Loucy (cell line): ENCODE results near the gene RPL41.

Source experiments
- H2AFZ ChIP-seq: fragments of 200-600 bp; sonication (generic); 2 replicates; pipeline ENCODE4 v1.6.0; 2016; ENCODE audit warnings: antibody characterized with exemption, mild to moderate bottlenecking, low read length, moderate library complexity
- H3F3A ChIP-seq: fragments of 200-600 bp; 2 replicates; pipeline ENCODE4 v1.6.0; 2016; ENCODE audit warnings: antibody characterized with exemption, low read depth, mild to moderate bottlenecking
- H3K27me3 ChIP-seq: fragments of 200-600 bp; sonication (generic); 2 replicates; pipeline ENCODE4 v1.6.1; 2014; ENCODE audit warnings: low read length, mild to moderate bottlenecking; ENCODE audit not compliant: insufficient read depth, poor library complexity, severe bottlenecking
- H3K36me3 ChIP-seq: fragments of 200-600 bp; sonication (generic); 2 replicates; pipeline ENCODE4 v1.6.1; 2016; ENCODE audit warnings: low read length; ENCODE audit not compliant: insufficient read depth
- H3K4me1 ChIP-seq: fragments of 200-600 bp; sonication (generic); 2 replicates; pipeline ENCODE4 v1.5.1; 2014; ENCODE audit warnings: low read length, mild to moderate bottlenecking; ENCODE audit not compliant: insufficient read depth, poor library complexity, severe bottlenecking
- H3K4me2 ChIP-seq: fragments of 200-600 bp; sonication (generic); 2 replicates; pipeline ENCODE4 v1.6.0; 2014; ENCODE audit warnings: antibody characterized with exemption, low read length, low read depth, mild to moderate bottlenecking; ENCODE audit not compliant: poor library complexity, severe bottlenecking
- H3K4me3 ChIP-seq: fragments of 200-600 bp; sonication (generic); 2 replicates; pipeline ENCODE4 v1.5.1; 2014; ENCODE audit warnings: low read length, mild to moderate bottlenecking, mixed read lengths; ENCODE audit not compliant: poor library complexity, severe bottlenecking
- H3K79me2 ChIP-seq: fragments of 200-600 bp; sonication (generic); 2 replicates; pipeline ENCODE4 v1.6.1; 2014; ENCODE audit warnings: low read length; ENCODE audit not compliant: insufficient read depth
- H3K9ac ChIP-seq: fragments of 200-600 bp; sonication (generic); 2 replicates; pipeline ENCODE4 v1.6.0; 2014; ENCODE audit warnings: mild to moderate bottlenecking, low read depth, low read length, moderate library complexity; ENCODE audit not compliant: poor library complexity, severe bottlenecking
- H3K9me2 ChIP-seq: fragments of 200-600 bp; sonication (generic); replicated peaks from 2 replicates; pipeline ENCODE4 v1.6.1; 2016; ENCODE audit warnings: low read depth, low read length, mixed read lengths
- H3K9me3 ChIP-seq: fragments of 200-600 bp; sonication (generic); 2 replicates; pipeline ENCODE4 v1.6.1; 2014; ENCODE audit warnings: mild to moderate bottlenecking, antibody characterized with exemption, low read length, low read depth; ENCODE audit not compliant: insufficient read depth
- H4K20me1 ChIP-seq: fragments of 200-600 bp; sonication (generic); 2 replicates; pipeline ENCODE4 v1.6.0; 2014; ENCODE audit warnings: antibody characterized with exemption, low read length, mild to moderate bottlenecking; ENCODE audit not compliant: insufficient read depth, poor library complexity, severe bottlenecking
- EZH2phosphoT487 ChIP-seq: fragments of 200-600 bp; IDR thresholded peaks from 2 replicates; pipeline ENCODE4 v1.6.1; 2018; ENCODE audit warnings: antibody characterized with exemption, mild to moderate bottlenecking, moderate library complexity, borderline replicate concordance
- TF ChIP-seq, protein P1 (sequence below): fragments of 200-600 bp; sonication (generic); conservative IDR thresholded peaks from 2 replicates; pipeline ENCODE4 v1.5.1; 2014; ENCODE audit warnings: mild to moderate bottlenecking, antibody characterized with exemption, low read length

Gene RPL41

DNA sequence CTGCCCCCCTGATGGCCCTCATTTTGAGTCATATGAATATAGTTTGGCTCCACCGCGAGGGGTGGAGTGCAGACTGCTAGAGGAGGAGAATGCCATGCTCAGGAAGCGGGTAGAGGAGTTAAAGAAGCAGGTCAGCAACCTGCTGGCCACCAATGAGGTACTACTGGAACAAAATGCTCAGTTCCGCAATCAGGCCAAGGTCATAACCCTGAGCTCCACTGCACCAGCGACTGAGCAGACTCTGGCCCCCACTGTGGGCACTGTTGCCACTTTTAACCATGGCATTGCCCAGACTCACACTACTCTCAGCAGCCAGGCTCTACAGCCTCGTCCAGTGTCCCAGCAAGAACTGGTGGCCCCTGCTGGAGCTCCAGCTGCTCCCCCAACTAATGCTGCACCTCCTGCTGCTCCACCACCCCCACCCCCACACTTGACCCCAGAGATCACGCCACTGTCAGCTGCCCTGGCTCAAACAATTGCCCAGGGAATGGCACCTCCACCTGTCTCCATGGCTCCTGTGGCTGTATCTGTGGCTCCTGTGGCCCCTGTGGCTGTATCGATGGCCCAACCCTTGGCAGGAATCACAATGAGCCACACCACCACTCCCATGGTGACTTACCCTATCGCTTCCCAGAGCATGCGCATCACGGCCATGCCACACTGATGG lies 4.9 kb downstream of the RPL41 start:
- no peak overlapping the region for H3K9ac ChIP-seq
- H3K36me3 ChIP-seq: peaks cover 7% of the 10 kb centered on the region; the same call in 1 of the 2 replicates
- no peak overlapping the region for H2AFZ ChIP-seq
- TF ChIP-seq, protein P1, sequence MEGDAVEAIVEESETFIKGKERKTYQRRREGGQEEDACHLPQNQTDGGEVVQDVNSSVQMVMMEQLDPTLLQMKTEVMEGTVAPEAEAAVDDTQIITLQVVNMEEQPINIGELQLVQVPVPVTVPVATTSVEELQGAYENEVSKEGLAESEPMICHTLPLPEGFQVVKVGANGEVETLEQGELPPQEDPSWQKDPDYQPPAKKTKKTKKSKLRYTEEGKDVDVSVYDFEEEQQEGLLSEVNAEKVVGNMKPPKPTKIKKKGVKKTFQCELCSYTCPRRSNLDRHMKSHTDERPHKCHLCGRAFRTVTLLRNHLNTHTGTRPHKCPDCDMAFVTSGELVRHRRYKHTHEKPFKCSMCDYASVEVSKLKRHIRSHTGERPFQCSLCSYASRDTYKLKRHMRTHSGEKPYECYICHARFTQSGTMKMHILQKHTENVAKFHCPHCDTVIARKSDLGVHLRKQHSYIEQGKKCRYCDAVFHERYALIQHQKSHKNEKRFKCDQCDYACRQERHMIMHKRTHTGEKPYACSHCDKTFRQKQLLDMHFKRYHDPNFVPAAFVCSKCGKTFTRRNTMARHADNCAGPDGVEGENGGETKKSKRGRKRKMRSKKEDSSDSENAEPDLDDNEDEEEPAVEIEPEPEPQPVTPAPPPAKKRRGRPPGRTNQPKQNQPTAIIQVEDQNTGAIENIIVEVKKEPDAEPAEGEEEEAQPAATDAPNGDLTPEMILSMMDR: no peak
- TF ChIP-seq EZH2phosphoT487: no peak
- H3K27me3 ChIP-seq: peaks cover 7% of the 10 kb centered on the region
- H3K79me2 ChIP-seq: peaks cover 44% of the 10 kb centered on the region
- no peak overlapping the region for H3K4me3 ChIP-seq
- H3K9me2 ChIP-seq: no peaks in the 10 kb centered on the region
- H3K4me1 ChIP-seq: peaks cover 26% of the 10 kb centered on the region
- H3K9me3 ChIP-seq: no peaks in the 10 kb centered on the region
- H3F3A ChIP-seq: peaks cover 11% of the 10 kb centered on the region
- H3K4me2 ChIP-seq: no peak overlapping the region
- peaks cover 14% of the 10 kb centered on the region for H4K20me1 ChIP-seq

GRCh38 chr12:56122637-56123036 lies 6.2 kb downstream of the RPL41 start:
- peaks cover 38% of the 10 kb centered on the region for H3K4me1 ChIP-seq
- H3K9me2 ChIP-seq: no peaks in the 10 kb centered on the region
- H4K20me1 ChIP-seq: peaks cover 5% of the 10 kb centered on the region
- H3K9ac ChIP-seq: no peak overlapping the region
- peaks cover 34% of the 10 kb centered on the region for H3K79me2 ChIP-seq
- H3K4me2 ChIP-seq: no peak overlapping the region
- no peaks in the 10 kb centered on the region for H3K9me3 ChIP-seq
- no peak for TF ChIP-seq EZH2phosphoT487
- TF ChIP-seq, protein P1: no peak
- no peak overlapping the region for H2AFZ ChIP-seq
- no peak overlapping the region for H3K4me3 ChIP-seq
- peaks cover 11% of the 10 kb centered on the region for H3F3A ChIP-seq
- H3K36me3 ChIP-seq: no peaks in the 10 kb centered on the region
- H3K27me3 ChIP-seq: no peaks in the 10 kb centered on the region

GRCh38 chr12:56124133-56124532 lies 7.7 kb downstream of the RPL41 start:
- H2AFZ ChIP-seq: no peak overlapping the region
- no peaks in the 10 kb centered on the region for H3K36me3 ChIP-seq
- peaks cover 7% of the 10 kb centered on the region for H3F3A ChIP-seq
- peaks cover 40% of the 10 kb centered on the region for H3K4me1 ChIP-seq
- H3K9ac ChIP-seq: no peak overlapping the region
- peaks cover 6% of the 10 kb centered on the region for H4K20me1 ChIP-seq
- TF ChIP-seq EZH2phosphoT487: no peak
- TF ChIP-seq, protein P1: no peak
- H3K9me2 ChIP-seq: no peaks in the 10 kb centered on the region
- no peak overlapping the region for H3K4me3 ChIP-seq
- no peak overlapping the region for H3K4me2 ChIP-seq
- peaks cover 34% of the 10 kb centered on the region for H3K79me2 ChIP-seq
- H3K27me3 ChIP-seq: no peaks in the 10 kb centered on the region
- H3K9me3 ChIP-seq: no peaks in the 10 kb centered on the region
